Activated T-cell treated with anti-CD3 and anti-CD28 coated beads for 48 hours (primary cell): ENCODE data around the gene SLC12A6.
"Not testable (repeated sequence)": the region's sequence is repeated elsewhere in the genome, so short reads cannot be mapped to it uniquely, and the experiment has no call there.

Experiments used
- DNase-seq: peaks from one replicate; pipeline ENCODE4 v3.0.0-alpha.2; 2020; ENCODE audit warnings: low read depth

Gene SLC12A6

DNA sequence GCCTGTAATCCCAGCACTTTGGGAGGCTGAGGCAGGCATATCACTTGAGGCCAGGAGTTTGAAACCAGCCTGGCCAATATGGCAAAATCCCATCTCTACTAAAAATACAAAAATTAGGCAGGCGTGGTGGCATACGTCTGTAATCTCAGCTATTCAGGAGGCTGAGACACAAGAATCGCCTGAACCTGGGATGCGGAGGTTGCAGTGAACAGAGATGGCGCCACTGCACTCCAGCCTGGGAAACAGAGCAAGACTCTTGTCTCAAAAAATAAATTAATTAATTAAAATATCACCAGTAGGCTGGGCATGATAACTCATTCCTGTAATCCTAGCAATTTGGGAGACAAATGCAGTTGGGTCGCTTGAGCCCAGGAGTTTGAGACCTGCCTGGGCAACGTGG lies 144.3 kb downstream of the SLC12A6 start:
- not testable (repeated sequence) for DNase-seq

DNA sequence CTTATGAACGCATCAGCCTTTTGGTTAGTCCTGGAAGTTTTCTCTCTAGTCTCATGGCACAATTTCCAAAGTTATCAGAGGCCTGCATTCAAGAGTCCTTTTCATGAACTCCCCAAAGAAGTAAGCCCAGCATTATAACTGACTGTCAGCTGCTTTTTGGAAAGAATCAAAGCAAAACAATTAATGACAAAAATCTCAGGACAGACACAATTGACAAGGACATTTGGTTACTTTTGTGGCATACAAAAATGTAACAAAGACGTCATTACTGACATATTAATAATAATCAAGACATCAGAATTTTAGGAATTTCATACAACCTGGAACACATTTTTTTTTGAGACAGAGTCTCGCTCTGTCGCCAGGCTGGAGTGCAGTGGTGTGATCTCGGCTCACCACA lies 148.9 kb downstream of the SLC12A6 start:
- no peak for DNase-seq

DNA sequence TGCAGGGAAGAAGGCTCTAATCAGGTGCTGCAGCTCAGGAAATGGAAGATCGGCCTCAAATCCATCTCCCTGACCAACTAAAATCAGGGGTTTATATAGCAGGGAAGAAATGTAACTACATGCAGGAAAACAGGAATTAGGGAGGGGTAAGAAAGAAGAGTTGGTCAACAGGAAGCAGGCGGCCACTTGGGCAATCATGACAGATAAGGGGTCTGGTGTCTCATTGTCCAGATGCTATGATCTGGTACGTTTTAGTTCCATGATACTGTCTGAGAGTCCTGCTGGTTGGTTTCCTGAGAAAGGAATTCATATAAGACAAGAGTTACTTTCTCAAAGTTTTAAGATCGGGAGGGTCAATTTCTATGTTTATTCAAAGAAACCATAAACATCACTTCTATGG lies 151.9 kb downstream of the SLC12A6 start:
- no peak for DNase-seq

DNA sequence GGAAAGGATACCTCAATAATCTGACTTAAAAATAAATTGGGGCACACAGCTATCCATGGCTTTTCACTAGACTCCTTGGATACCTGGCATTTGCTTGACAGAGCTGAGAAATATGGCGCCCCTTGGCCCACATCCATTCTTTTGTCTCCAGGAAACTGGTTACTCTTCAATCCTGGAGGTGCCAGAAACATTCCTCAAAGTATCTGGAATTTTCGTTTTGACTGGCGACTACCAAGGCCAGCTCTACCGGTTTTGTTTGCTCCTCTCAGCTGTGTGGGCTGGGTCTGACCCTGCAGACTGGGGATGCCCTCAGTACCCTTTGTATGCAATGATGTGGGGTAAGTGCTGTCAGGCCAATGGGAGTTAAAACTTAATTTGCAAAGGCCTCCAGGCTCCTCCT lies 154.6 kb downstream of the SLC12A6 start:
- no peak for DNase-seq
